ENCODE data around the gene TMEM150A. TPM values are rescaled to one million over a fixed set of nuclear protein-coding genes. Genes with fewer than 3 reads are reported as not detected.
A peak's percentile ranks its signal among the peaks of the same experiment; 100 is the strongest.

TMEM150A gene
- total and polyA plus RNA-seq, 2 of the 13 experiments (the other 11 are each of a cell fraction or from before 2014, with no cell fraction given) = 30.1 to 70.4 TPM

GRCh38 chr2:85551698-85552678 is 50.5 kb downstream of the TMEM150A start:
- H3K36me3 ChIP-seq (replicated peaks in 1 of 2; ENCODE audit: control insufficient read depth in 1 of 2, insufficient read depth in 2 of 2, low read length in 2 of 2) = peaks cover 49 to 76% of the 10 kb centered on the region in 2 experiments
- no peak overlapping the region for H3K4me2 ChIP-seq (ENCODE audit: low read depth, low read length)
- ChIA-PET POLR2A (interaction anchor here (0.6 to 20.8 kb wide), 19 partner anchors 9 to 224 kb away, joined by 3 to 645 read pairs (median 4); partner anchors contain the start of genes C2orf68, ELMOD3, GGCX and MAT2A), CTCF (ENCODE audit: low intra/inter-chr PET ratio, low total read pairs) (interaction anchor here (1.3 to 4.8 kb wide), 3 partner anchors 13 to 161 kb away, joined by 5 to 45 read pairs (median 41); partner anchors contain the start of gene MAT2A)
- no peak overlapping the region for H2AFZ ChIP-seq (ENCODE audit: low read length)
- H3K9ac ChIP-seq (ENCODE audit: insufficient read depth, low read depth, low read length) = no peak overlapping the region
- H3K79me2 ChIP-seq (ENCODE audit: insufficient read depth, low read length) = peaks cover 5% of the 10 kb centered on the region
- FAIRE-seq (peak; percentile 98), DNase-seq (ENCODE audit: low spot score) (peak; percentile 83), ATAC-seq (peak; percentile 57)
- intact Hi-C loops (cut with micrococcal nuclease; ENCODE audit: unreplicated experiment) (loop anchor here (1.0 to 5.0 kb wide), 5 partner anchors 132 to 252 kb away; partner anchors contain the start of genes ELMOD3, RETSAT and TGOLN2), in situ Hi-C loops (cut with HindIII; ENCODE audit: extremely low pct_ligation_motif_present, low pct_unique_long_range_greater_than_20kb) (loop anchor here (5.0 kb wide), 2 partner anchors 130 to 160 kb away; no protein-coding TSS in a partner anchor)
- peaks cover 4% of the 10 kb centered on the region for H3K4me1 ChIP-seq (ENCODE audit: insufficient read depth, low read length)
- no TSS peak for BruUV-seq (replicated peaks)
- H3K9me3 ChIP-seq (ENCODE audit: low read length) = no peaks in the 10 kb centered on the region
- H3K4me3 ChIP-seq (replicated peaks in 1 of 3; ENCODE audit: insufficient read depth in 1 of 3, low read depth in 2 of 3, low read length in 3 of 3) = no peak overlapping the region
- no peaks in the 10 kb centered on the region for H3K27me3 ChIP-seq (ENCODE audit: control insufficient read depth in 1 of 2, insufficient read depth in 2 of 2, low read length in 2 of 2)
- H4K20me1 ChIP-seq (ENCODE audit: insufficient read depth, low read length) = peaks cover 8% of the 10 kb centered on the region
- 89% methylated on average over 9 of the region's 9 CpGs for WGBS (ENCODE audit: low lambda C conversion rate)
- H3K27ac ChIP-seq (ENCODE audit: extremely low read length, insufficient read depth, low read length) = no peak overlapping the region
- TF ChIP-seq AHDC1 (CRISPR knock-in tag; IDR thresholded peaks at IDR 0.05; ENCODE audit: borderline replicate concordance) (no peak), THAP11 (CRISPR knock-in tag; IDR thresholded peaks at IDR 0.05) (peak; percentile 78), E2F1 (CRISPR knock-in tag; IDR thresholded peaks at IDR 0.05) (no peak), ZMAT3 (CRISPR knock-in tag; conservative IDR thresholded peaks at IDR 0.05) (no peak), PITX1 (CRISPR knock-in tag; IDR thresholded peaks at IDR 0.05) (no peak), ZNF619 (CRISPR knock-in tag; IDR thresholded peaks at IDR 0.05) (no peak; the same call in 1 of the 2 replicates), ZNF263 (CRISPR knock-in tag; IDR thresholded peaks at IDR 0.05) (no peak), JUN (CRISPR knock-in tag; IDR thresholded peaks at IDR 0.05) (no peak), KDM5B (CRISPR knock-in tag; IDR thresholded peaks at IDR 0.05; ENCODE audit: borderline replicate concordance) (no peak), NONO (IDR thresholded peaks at IDR 0.05) (no peak), NONO (CRISPR knock-in tag; conservative IDR thresholded peaks at IDR 0.05) (no peak), ZNF660 (CRISPR knock-in tag; IDR thresholded peaks at IDR 0.05; ENCODE audit: borderline replicate concordance, low read depth) (no peak), KDM5A (IDR thresholded peaks at IDR 0.05; ENCODE audit: borderline replicate concordance, low read length) (no peak), NCOA1 (CRISPR knock-in tag; IDR thresholded peaks at IDR 0.05) (no peak), GATAD1 (CRISPR knock-in tag; IDR thresholded peaks at IDR 0.05) (peak; percentile 71), BRD4 (CRISPR knock-in tag; IDR thresholded peaks at IDR 0.05) (no peak)
